Uterus (tissue), 4 donors: ENCODE data around the gene DOCK4. TPM values are rescaled to one million over a fixed set of nuclear protein-coding genes. Genes with fewer than 3 reads are reported as not detected.

ENCODE experiments used
- DNase-seq, 2 donors: peaks; one replicate each; pipeline ENCODE4 v3.0.0-alpha.2; 2019 to 2020
- H3K27ac ChIP-seq, 2 donors: fragments of 200-600 bp; sonication (generic); 1 replicate in 1 of 2; 2 replicates in 1 of 2; pipeline ENCODE4 v1.5.1; 2016 to 2018
- H3K27me3 ChIP-seq, 2 donors: fragments of 200-600 bp; sonication (generic); one replicate each; pipeline ENCODE4 v1.5.1; 2018 to 2019; ENCODE audit warnings: control low read depth in 1 of 2
- H3K36me3 ChIP-seq, 2 donors: fragments of 200-600 bp; sonication (generic); one replicate each; pipeline ENCODE4 v1.5.1; 2019; ENCODE audit warnings: control low read depth in 1 of 2
- H3K4me1 ChIP-seq, 2 donors: fragments of 200-600 bp; sonication (generic); one replicate each; pipeline ENCODE4 v1.5.1; 2018 to 2019; ENCODE audit warnings: control low read depth in 1 of 2
- H3K4me3 ChIP-seq, 2 donors: fragments of 200-600 bp; sonication (generic); 1 replicate in 1 of 2; 2 replicates in 1 of 2; pipeline ENCODE4 v1.5.1; 2018 to 2019; ENCODE audit warnings: mild to moderate bottlenecking in 1 of 2
- H3K9me3 ChIP-seq, 2 donors: fragments of 200-600 bp; sonication (generic); one replicate each; pipeline ENCODE4 v1.5.1; 2019; ENCODE audit warnings: control low read depth in 1 of 2
- POLR2A ChIP-seq, 2 donors: fragments of 450-650 bp; IDR thresholded peaks; one replicate each; pipeline ENCODE4 v1.6.1; 2016; ENCODE audit warnings: antibody characterized with exemption in 2 of 2, mild to moderate bottlenecking in 1 of 2, moderate library complexity in 1 of 2
- intact Hi-C: fragments of 100-400 bp; cut with DNase I; formaldehyde crosslinking; loops from one replicate; pipeline ENCODE4 v1.15.1; 2023; ENCODE audit warnings: low total_unique reads
- total RNA-seq, 4 donors: library from RNA; depleted of rRNA in 3 of 4; stranded (reverse); fragments of >200 nt in 3 of 4; gene quantifications; one replicate each; pipeline versions ENCODE4 v1.1.0 to v1.2.4, GENCODE V29; 2014 to 2023
- TF ChIP-seq, protein P1 (sequence below), 4 experiments: fragments of 200-600 bp in 2 of 4; fragments of 450-650 bp in 2 of 4; sonication (generic) in 2 of 4; IDR thresholded peaks; one replicate each; pipeline ENCODE4 v1.5.1; 2016 to 2019; ENCODE audit warnings: antibody characterized with exemption in 4 of 4, mild to moderate bottlenecking in 2 of 4, moderate library complexity in 1 of 4
- donor health status: DM: yes; HTN: yes; CAD: no.

The DOCK4 gene
- total RNA-seq, 4 donors from 2014 or later, result 48.8 to 217 (median 72.3) TPM

- no peak overlapping the region for H3K4me3 ChIP-seq
- TF ChIP-seq, protein P1, sequence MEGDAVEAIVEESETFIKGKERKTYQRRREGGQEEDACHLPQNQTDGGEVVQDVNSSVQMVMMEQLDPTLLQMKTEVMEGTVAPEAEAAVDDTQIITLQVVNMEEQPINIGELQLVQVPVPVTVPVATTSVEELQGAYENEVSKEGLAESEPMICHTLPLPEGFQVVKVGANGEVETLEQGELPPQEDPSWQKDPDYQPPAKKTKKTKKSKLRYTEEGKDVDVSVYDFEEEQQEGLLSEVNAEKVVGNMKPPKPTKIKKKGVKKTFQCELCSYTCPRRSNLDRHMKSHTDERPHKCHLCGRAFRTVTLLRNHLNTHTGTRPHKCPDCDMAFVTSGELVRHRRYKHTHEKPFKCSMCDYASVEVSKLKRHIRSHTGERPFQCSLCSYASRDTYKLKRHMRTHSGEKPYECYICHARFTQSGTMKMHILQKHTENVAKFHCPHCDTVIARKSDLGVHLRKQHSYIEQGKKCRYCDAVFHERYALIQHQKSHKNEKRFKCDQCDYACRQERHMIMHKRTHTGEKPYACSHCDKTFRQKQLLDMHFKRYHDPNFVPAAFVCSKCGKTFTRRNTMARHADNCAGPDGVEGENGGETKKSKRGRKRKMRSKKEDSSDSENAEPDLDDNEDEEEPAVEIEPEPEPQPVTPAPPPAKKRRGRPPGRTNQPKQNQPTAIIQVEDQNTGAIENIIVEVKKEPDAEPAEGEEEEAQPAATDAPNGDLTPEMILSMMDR (IDR thresholded peaks at IDR 0.05), result no peak
- no peak for TF ChIP-seq POLR2A (IDR thresholded peaks at IDR 0.05)
- no peaks in the 10 kb centered on the region for H3K27me3 ChIP-seq
- H3K4me1 ChIP-seq, result no peaks in the 10 kb centered on the region
- intact Hi-C loops, result no loop called here
- no peaks in the 10 kb centered on the region for H3K9me3 ChIP-seq
- no peaks in the 10 kb centered on the region for H3K36me3 ChIP-seq
- no peak overlapping the region for H3K27ac ChIP-seq
- no peak for DNase-seq
Observed at GRCh38 chr7:111992601-111993000, 213.6 kb downstream of the DOCK4 start.

DNA sequence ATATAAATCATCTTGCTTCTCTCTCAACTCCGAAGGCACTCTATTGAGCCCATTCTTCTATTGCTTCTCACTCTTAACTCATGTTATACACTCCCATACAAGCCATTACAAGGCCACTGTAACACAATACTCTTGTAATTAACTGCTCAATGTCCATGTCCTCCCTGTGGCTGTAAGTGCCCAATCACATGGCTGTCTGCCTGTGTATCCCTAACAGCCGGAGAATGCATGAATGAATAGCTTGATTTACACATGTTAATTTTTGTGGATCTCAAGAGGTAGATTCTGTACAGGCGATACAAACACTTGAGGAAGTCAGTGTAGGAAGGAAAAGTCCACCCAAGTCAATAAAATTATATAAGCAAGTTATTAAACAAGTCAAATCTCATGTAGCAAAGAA is 215.6 kb downstream of the DOCK4 start:
- H3K9me3 ChIP-seq, result no peaks in the 10 kb centered on the region
- no peaks in the 10 kb centered on the region for H3K4me1 ChIP-seq
- TF ChIP-seq, protein P1 (IDR thresholded peaks at IDR 0.05), result no peak
- no peak for TF ChIP-seq POLR2A (IDR thresholded peaks at IDR 0.05)
- H3K27ac ChIP-seq, result no peak overlapping the region
- H3K27me3 ChIP-seq, result no peaks in the 10 kb centered on the region
- DNase-seq, result no peak
- intact Hi-C loops, result no loop called here
- H3K4me3 ChIP-seq, result no peak overlapping the region
- H3K36me3 ChIP-seq, result no peaks in the 10 kb centered on the region

DNA sequence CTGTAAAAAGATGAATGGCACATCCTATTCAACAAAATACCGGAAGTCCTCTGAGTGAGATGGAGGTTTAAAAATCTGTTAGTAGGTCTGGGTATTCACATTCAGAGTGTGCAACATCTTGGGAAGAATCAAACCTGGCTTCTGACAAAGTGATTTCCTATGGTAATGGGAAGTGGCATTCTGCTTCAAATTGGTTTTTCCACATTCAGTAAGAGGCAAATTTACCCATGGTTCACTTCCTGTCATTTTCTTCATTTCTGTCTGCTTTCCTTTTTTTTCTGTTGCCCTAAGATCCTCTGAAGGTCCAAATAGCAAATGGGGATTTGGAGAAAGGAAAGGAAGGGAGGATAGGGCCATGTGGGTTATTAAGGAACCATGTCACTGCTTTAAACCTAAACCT is 218.3 kb downstream of the DOCK4 start:
- Histone ChIP-seq H3K4me1 (no peaks in the 10 kb centered on the region), H3K9me3 (no peaks in the 10 kb centered on the region), H3K4me3 (no peak overlapping the region), H3K27ac (peak overlapping the region; percentile 50 to 67), H3K36me3 (no peaks in the 10 kb centered on the region), H3K27me3 (no peaks in the 10 kb centered on the region)
- no peak for DNase-seq
- TF ChIP-seq, protein P1 (IDR thresholded peaks at IDR 0.05), result no peak
- TF ChIP-seq POLR2A (IDR thresholded peaks at IDR 0.05), result no peak
- intact Hi-C loops, result no loop called here

GRCh38 chr7:111987115-111987826 is 218.9 kb downstream of the DOCK4 start:
- H3K27me3 ChIP-seq, result no peaks in the 10 kb centered on the region
- H3K9me3 ChIP-seq, result no peaks in the 10 kb centered on the region
- peak overlapping the region; percentile 50 to 67 for H3K27ac ChIP-seq
- no peak for DNase-seq
- H3K4me1 ChIP-seq, result no peaks in the 10 kb centered on the region
- no peak for TF ChIP-seq POLR2A (IDR thresholded peaks at IDR 0.05)
- TF ChIP-seq, protein P1 (IDR thresholded peaks at IDR 0.05), result no peak
- H3K4me3 ChIP-seq, result no peak overlapping the region
- no peaks in the 10 kb centered on the region for H3K36me3 ChIP-seq
- intact Hi-C loops, result no loop called here

DNA sequence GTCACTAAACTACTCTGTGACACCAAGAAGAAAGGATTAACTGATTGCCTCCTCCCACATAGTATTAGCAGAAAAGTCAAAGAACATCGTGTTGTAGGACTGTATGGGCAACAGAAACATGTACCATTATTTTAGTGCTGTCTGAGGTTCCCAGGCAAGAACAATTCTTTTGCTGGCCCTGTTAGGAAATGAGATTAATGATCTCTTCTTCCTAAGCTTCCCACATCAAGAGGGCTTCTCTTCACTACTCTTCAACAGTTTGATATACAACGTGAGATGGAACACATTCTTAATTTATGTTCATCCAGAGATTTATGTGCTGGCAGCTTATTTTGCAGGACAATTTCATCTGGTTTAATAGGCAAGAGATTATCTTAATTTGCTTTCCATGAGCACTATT is 219.6 kb downstream of the DOCK4 start:
- no peak for DNase-seq
- H3K27ac ChIP-seq, result peak overlapping the region; percentile 50 to 67
- no peaks in the 10 kb centered on the region for H3K9me3 ChIP-seq
- H3K36me3 ChIP-seq, result no peaks in the 10 kb centered on the region
- H3K4me3 ChIP-seq, result no peak overlapping the region
- TF ChIP-seq, protein P1 (IDR thresholded peaks at IDR 0.05), result no peak
- TF ChIP-seq POLR2A (IDR thresholded peaks at IDR 0.05), result no peak
- H3K4me1 ChIP-seq, result no peaks in the 10 kb centered on the region
- intact Hi-C loops, result no loop called here
- H3K27me3 ChIP-seq, result no peaks in the 10 kb centered on the region
